IPS DF 4.7 (cell line): ENCODE results near the gene ZNF613.
"Not testable (repeated sequence)": the region's sequence is repeated elsewhere in the genome, so short reads cannot be mapped to it uniquely, and the experiment has no call there.

ENCODE experiments used
- DNase-seq: peaks from one replicate; pipeline ENCODE4 v3.0.0-alpha.2; 2013; ENCODE audit warnings: low spot score; ENCODE audit errors: extremely low read depth

Gene ZNF613

DNA sequence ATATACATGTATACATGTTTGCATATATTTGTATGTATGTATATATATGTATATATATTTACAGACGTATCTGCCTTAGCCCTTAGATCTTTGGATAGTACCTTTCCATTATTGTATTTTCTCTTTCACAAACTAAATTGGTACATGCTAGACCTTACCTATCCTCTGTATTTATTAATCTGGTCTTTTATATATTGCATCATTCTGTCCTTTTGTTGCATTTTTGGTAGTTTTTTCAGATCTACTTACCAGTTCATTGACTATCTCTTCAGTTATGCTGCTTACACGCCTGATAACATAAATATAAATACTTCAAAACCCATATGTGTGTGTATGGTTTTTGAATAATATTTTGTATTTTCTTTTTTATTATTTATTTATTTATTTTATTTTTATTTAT, 11.7 kb downstream of the ZNF613 start:
- no peak for DNase-seq

- no peak for DNase-seq
Observed at GRCh38 chr19:51944798-51945552, 17.7 kb downstream of the ZNF613 start.

DNA sequence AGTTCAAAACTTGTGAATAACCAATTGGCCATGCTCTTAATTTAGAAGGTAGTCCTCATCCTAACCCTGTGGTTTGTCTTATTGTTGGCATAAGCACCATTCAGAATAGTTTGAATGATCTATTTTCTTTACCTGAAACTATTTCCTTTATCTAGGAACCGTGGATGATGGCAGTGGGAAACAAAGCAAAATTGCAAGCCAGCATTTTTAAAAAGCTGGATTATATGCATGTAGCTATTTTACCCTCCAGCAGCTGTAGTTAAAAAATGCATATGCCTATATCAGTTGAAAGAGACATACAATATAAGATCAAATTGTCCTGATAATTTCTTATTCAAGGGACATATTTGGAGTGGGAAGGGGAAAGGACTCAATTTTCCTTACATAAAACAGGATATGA, 19.3 kb downstream of the ZNF613 start:
- no peak for DNase-seq

GRCh38 chr19:51948975-51949374, 21.7 kb downstream of the ZNF613 start:
- DNase-seq: no peak

- not testable (repeated sequence) for DNase-seq
Observed at GRCh38 chr19:51957846-51958245, 30.6 kb downstream of the ZNF613 start.

GRCh38 chr19:51959791-51960190, 32.5 kb downstream of the ZNF613 start:
- no peak for DNase-seq

GRCh38 chr19:51960621-51961233, 33.5 kb downstream of the ZNF613 start:
- DNase-seq: not testable (repeated sequence)

DNA sequence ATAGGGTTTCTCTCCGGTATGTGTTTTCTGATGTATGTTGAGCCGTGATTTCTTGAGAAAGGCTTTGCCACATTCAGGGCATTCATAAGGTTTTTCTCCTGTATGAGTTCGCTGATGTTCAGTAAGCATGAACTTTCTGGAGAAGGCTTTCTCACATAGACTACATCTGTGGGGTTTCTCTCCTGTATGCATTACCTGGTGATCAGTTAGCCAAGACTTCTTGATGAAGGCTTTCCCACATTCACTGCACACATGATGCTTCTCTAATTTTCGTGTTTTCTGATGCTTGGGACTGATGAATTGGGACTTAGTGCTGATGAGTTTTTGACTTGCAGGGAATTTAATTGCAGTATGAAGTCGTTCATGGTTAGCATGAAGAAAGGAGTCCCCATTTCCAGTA, 38.3 kb downstream of the ZNF613 start:
- no peak for DNase-seq

DNA sequence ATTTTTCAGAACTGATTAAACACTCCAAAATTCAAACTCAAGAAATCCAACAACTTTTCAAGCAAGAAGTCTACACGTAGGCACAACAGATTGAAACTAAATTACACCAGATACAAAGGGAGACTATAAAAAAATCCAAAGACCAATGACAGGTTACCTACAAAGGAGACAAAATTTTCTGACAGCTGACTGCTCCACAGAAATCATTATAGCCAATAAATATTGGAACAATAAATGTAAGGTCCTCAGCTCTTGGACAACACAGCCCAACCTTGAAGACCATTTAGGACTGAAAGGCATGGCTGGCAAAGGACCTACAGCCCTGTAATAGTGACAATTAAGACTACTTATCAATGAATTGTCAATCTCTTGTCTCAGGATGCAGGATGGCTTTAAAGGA, 43.4 kb downstream of the ZNF613 start:
- no peak for DNase-seq

- DNase-seq: no peak
Observed at GRCh38 chr19:51971624-51972023, 44.4 kb downstream of the ZNF613 start.

- not testable (repeated sequence) for DNase-seq
Observed at GRCh38 chr19:51975787-51976186, 48.5 kb downstream of the ZNF613 start.

DNA sequence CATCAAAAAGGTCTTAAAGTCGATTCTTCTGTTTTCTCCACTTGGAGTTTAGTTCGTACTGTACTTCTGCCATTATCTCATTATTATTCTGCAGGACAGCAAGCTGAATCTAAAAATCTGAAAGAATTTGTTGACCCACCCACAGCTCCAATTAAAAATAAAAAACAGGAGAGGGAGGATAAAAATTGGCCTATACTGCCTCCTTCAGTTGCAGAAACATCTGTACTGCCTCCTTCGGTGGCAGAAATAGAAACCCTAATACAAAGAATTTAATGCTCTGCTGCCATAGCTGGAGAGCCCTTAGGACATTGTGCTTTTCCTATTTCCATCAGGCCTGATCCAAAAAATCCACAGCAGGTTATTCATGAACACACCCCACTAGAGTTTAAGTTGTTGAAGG, 49.6 kb downstream of the ZNF613 start:
- no peak for DNase-seq

DNA sequence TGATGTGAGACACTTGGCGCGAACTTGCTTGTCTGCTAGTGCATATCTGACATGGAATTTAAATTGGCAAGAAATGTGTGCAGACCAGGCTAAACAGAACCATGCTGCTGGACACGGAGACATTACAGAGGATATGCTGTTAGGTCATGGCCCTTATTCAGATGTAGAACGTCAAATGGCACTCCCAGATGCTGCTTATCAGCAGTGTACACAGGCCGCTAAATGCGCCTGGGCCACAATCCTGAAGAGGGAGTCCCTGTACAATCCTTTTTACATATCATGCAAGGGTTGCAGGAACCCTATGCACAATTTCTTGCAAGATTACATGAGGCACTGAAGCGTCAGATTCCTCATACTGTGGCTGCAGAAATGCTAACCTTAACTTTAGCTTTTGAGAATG, 50.1 kb downstream of the ZNF613 start:
- DNase-seq: no peak

DNA sequence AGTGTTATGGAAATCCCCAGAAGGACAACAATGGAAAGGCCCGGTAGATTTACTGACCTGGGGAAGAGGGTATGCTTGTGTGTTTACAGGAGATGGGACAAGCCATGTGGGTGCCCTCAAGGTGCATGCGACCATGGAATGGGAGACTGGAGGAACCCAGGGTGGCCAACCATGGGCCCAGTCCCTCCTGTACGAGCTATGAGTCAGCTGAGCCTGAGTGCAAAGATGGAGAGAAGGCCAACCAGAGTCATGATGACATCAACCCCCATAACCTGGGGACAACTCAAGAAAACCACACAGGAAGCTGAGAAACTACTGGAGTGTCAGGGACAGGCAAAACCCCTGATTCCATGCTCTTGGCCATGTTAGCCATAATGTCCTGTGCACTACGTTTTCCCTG, 51.6 kb downstream of the ZNF613 start:
- no peak for DNase-seq

DNA sequence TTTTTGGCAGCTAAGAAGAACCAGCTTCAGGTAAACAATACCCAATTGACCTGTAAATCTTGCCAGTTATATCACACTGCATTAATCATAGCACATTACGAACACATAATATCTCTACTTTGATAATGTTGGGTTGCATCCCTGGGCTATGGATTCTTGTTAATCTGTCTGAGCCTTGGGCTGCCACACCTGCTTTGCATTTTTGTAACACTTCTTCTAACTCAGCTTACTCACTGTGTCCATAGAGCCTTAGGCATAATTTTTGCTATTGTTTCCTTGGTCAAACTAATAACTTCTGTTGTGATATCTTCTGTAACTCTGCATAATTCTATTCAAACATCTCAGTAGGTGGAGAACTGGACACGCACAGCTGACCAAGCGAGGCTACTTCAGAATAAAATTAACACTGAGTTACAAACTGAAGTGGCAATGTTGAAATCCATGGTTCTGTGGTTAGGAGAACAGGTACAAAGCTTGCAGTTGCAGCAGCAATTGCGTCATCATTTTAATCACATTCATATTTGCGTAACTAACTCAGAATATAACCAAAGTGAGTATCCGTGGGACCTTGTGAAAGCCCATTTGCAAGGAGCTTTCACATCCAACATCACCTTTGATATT, 53.0 kb downstream of the ZNF613 start:
- DNase-seq: no peak

DNA sequence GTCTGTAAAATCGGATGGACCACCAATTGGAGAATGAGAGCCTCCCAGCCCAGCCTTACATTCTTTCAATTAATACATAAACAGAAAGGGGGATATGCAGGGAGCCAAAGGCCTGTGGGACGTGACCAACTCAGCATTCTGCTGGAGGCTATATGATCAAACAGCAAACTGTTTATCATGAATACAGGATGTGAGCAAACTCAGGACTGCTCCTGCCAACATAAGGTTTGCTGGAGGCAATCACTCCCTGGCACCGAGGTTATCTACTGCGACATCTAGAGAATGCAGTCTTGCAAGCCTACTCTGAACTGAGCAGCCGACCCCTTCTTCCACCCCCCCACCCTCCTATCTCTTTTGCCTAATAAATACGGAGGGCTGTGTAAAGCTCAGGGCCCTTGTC, 53.7 kb downstream of the ZNF613 start:
- DNase-seq: not testable (repeated sequence)

- DNase-seq: no peak
Observed at GRCh38 chr19:51983361-51983760, 56.1 kb downstream of the ZNF613 start.

- DNase-seq: peak; percentile 71
Observed at GRCh38 chr19:51986309-51987291, 59.3 kb downstream of the ZNF613 start, which contains the start of gene ZNF350. Gene ZNF350 (minus strand): TSS chr19:51986840. CDS start chr19:51974360, 12,480 bp downstream.

- DNase-seq: no peak
Observed at GRCh38 chr19:51993422-51993821, 66.2 kb downstream of the ZNF613 start.

DNA sequence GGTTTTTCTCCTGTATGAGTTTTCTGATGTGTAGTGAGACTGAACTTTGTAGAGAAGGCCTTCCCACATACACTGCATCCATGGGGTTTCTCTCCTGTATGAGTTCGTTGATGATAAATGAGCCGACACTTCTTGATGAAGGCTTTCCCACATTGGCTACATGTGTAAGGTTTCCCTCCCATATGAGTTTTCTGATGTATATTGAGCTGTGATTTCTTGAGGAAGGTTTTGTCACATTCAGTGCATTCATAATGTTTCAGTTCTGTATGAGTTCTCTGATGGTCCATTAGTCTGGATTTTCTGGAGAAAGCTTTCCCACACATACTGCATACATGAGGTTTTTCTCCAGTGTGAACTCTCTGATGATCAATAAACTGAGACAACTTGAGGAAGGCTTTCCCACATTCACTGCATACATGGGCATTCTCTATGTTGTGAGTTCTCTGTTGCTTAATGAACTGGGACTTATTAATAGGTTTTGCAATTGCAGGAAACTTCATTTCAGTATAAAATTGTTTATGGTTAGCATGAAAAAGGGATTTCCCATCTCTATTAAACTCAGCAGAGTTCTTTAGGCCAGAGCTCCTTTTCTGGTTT, 66.9 kb downstream of the ZNF613 start:
- DNase-seq: no peak
